GM10847 (cell line): Measurements from ENCODE around the gene CAV2.

Source experiments
- POLR2A ChIP-seq: IDR thresholded peaks from 2 replicates; pipeline ENCODE4 v1.6.1; 2011; ENCODE audit not compliant: insufficient read length; ENCODE audit errors: extremely low read depth

The CAV2 gene

DNA sequence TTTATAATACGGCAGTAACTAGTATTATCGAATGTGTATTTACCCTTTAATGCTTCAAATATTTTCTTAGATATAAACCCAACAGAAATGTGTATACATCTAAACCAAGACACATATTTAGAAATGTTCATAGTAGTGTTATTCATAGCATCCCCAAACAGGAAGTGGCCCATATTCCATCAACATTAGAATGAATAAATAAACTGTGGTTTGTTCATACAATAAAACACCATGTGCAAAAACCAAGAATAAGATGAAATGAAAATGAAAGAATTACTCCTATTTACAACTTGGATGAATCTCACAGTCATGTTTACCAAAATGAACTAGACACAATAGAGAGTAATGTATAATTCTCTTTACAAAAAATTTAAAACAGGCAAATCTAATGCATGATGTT lies 9.2 kb upstream of the CAV2 start:
- TF ChIP-seq POLR2A, result no peak

DNA sequence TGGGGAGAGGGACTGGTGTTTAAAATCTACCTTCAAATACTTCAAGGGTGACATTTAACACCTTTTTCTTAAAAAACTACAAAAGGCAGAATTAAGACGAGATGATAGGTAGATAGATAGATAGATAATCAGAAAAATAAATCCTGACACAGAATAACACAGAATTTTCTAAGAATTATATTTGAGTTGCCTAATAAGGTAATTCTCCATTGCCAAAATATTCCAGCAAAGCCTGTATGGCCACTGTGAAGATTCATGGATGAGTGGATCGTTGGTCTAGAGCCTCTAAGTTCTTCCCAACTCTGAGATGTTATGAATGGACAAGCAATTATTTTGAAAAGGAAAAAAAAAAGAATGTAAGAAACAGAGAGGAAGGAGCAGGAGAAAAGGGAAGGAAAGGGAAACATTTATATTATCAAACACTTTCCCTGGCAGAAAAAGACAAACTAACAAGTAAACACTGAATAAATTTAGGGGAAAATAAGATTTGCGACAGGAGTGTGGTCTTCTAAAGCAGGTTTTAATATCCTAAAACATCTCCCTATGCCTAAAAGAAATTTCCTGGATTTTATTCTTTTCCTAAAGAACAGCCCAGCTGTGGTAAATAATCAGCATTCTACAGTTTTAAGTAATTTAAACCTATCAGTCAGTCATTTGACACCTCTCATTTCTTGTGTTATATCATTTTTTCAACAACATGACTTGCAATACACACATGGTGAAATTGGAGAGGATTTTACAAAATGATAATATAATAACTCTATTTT lies 7.5 kb upstream of the CAV2 start:
- TF ChIP-seq POLR2A, result no peak

DNA sequence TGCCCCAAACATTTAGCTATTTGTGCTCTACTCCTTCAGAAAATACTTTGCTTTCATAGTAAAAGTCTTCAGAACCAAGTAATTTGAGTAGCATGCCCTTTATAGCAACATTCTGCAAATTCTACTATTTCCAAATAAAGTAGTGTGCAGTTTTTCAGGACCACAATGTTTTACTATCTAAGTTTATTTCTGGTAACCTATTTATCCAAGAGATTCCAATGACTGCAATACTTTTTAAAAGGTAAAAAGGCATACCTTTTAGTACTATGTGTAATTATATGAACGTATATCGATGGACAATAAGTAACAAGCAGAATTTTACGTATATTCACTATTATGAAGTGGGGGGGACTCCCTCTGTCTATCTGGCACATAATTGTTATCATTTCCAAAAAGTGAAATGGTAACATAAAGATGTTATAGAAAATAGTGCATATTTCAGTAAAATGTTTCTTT lies 6.9 kb upstream of the CAV2 start:
- no peak for TF ChIP-seq POLR2A

DNA sequence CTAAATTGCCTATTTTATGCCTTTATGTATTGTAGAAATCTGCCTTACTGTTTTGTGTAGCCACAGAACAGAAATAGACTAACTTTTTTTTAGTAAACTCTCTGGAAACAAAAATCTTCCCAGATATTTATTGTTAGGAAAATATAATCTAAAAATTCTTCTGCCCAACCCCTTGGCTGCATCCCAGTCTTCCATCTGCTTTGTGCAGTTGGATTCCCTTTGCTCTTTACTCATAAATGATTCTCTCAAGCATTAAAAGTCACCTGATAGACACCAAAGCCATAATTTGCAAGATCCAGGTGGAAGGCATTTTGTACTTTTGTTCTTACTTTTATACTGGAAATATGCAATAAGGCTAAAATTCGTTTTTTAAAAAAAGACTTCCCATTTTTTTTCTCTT lies 6.1 kb upstream of the CAV2 start:
- no peak for TF ChIP-seq POLR2A

DNA sequence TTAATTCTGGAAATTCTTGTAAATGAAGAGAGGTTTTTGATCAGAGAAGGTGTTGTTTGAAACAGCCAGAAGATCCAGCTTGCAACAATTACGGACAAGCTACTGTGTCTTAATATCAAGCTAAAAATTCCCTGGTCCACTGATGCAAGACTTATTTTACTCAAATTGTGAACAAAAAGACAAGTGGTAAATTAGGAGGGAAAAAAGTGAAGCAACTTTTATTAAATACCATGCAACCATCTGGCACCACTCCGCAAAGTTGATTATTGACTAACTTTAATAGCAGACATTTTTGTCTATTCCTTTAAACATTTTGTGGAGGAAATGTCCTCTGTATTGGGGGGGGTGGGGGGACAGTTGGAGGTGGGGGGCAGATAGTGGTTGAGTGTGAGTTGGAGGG lies 5.1 kb upstream of the CAV2 start:
- TF ChIP-seq POLR2A, result no peak

DNA sequence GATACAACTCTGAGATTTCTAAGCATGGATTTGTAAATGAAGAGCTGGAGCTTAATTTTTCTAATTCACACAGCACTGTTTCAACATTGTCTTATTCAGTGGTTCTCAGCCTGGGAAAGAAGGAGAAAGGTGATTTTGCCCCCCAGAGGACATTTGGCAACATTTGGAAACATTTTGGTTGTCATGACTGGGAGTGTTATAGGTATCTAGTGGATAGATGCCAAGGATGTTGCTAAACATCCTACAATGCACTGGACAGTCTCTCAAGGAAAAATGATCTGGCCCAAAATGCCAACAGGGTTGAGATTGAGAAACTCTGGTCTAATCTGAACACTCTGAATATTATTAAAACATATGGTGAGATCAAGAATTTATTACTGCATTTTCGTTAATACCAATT lies 3.8 kb upstream of the CAV2 start:
- no peak for TF ChIP-seq POLR2A

DNA sequence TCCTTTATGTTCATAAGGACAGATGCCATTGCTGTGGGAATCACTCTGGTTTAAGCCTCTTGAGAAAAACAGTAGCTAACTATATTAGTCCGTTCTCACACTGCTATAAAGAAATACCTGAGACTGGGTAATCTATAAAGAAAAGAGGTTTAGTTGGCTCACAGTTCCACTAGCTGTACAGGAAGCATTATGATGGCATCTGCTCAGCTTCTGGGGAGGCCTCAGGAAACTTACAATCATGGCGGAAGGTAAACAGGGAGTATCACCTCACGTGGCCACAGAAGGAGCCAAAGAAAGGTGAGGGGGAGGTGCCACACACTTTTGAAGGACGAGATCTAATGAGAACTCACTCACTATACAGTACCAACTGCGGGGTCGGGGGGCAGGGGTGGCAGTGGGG lies 2.9 kb upstream of the CAV2 start:
- TF ChIP-seq POLR2A, result no peak

DNA sequence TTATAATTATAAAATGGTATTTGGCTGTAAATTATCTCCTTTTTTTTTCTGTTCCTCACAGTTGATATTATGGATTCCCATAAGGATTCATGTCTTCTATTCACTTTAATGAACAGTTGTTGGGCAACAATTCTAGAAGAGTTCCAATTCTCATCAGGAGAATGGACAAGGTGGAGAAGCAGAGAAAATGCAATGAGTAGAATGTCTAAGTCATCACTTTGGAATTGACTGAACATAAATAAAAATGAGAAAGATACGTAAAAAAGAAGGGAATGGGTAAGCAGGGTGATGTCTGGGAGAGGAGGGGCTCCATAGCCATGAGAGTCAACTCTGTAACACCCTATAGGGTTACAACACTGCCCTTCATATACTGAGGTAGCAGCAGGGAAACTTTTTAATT lies 1.8 kb upstream of the CAV2 start:
- TF ChIP-seq POLR2A, result no peak

DNA sequence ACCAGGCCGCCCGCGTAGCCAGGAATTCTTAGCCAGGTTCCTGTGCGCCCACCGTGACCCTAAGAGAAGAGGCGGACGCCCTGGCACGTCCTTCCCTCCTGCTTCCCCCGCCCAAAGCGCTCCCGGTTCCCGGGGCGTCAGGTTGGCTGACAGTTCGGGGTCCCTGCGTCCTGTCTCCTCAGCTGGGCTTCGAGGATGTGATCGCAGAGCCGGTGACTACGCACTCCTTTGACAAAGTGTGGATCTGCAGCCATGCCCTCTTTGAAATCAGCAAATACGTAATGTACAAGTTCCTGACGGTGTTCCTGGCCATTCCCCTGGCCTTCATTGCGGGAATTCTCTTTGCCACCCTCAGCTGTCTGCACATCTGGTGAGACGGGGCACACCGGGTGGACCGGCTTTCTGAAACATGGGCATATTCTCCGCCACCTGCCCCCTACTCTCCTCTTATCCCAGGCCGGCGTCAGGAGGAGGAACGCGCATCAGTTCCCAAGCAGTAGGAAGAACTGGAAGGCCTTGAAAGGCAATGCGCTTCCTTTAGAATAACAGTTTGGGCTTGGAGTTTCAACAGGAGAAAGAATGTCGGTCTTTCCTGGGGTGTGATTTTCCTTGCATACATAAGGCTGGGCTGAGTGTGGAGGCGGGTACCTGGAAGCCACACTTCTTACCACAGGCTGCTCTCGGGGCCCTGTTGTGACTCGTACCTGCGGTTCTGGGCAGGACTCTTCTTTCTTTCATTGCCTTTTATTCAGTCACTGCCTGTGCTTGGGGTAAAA lies 728 bp downstream of the CAV2 start:
- TF ChIP-seq POLR2A, result no peak

DNA sequence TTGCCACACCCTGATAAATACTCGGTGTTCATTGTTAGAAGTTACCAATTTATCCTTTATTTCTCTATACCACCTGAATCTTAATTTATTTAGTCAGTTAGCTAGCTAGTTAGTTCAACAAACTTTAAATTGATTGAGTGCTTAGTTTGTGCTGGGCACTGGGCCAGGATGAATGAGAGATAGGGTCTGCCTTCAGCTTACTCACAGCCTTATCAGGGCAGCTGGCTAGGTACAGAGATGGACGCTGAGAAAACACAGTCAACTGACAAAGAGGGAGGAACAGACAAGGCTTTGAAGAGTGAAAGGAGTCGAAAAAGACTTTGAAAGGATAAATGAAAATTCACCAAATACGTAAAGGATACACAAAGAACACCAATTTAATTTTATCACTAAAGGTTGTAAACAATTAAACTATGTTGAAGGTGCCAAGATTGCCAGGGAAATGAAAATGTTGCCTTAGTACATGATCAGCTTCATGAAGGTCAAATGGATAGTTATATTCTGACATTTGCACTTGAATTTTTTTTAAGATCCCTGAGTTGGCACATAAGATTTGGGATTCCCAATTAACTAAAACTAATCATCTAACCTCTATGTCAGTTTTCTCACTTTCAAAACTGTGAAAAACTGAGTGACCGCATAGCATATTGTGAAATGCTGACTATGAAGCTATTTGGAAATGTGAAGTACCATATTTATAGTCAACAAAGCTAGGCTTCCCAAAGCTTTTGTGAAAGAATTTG lies 2.1 kb downstream of the CAV2 start:
- TF ChIP-seq POLR2A, result no peak

DNA sequence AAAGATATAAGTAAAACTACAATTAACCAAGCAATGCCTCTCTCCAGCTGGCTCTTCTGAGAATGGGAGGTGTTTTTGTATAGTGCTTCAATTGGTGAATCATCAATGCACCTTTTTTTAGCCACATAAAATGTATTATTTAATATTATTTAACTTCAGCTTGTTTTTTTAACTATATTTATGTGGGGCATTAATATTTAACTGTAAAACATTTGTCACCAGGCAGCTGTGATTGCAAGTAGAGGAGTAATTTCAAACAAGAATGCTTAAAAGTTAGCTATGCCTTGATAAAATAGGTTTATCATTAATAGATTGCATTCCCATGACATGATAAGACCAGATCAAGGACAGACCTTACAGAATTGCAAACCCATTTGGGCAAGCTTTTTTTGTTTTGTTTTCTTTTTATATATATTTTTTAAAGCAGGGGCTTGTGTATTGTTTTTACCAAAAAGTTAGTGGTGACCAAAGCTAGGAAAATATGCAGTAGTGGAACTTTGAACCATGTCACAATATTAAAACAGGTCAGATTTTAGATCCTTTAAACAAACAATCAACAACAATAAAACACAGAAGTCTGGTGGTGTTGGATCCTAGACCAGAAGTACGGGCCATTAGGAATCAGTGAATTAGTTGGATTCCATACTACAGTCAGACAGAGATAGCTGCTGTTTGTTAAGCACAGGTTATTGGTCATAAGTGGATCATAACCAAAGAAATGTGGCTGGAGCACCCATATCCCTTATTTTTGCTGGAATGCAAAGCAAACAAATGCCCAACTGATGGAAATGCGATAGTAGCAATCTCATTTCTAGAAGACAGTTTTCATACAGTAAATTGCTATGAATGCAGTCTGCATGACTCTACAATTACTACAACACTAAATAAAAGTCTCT lies 2.9 kb downstream of the CAV2 start:
- TF ChIP-seq POLR2A, result no peak

DNA sequence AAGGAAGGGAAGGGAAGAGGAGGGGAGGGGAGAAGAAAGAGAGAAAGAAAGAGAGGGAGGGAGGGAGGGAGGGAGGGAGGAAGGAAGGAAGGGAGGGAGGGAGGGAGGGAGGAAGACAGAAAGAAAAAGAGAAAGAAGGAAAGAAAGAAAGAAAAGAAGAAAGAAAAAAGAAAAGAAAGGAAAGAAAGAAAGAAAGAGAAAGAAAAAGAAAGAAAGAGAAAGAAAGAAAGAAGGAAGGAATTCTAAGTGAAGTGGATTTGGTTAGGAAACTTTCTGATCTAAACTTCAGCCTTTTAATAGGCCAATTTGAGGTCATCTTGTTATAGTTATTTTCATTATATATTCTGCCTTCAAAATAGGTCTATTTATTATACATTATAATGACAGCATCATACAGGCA lies 4.3 kb downstream of the CAV2 start:
- TF ChIP-seq POLR2A, result no peak

DNA sequence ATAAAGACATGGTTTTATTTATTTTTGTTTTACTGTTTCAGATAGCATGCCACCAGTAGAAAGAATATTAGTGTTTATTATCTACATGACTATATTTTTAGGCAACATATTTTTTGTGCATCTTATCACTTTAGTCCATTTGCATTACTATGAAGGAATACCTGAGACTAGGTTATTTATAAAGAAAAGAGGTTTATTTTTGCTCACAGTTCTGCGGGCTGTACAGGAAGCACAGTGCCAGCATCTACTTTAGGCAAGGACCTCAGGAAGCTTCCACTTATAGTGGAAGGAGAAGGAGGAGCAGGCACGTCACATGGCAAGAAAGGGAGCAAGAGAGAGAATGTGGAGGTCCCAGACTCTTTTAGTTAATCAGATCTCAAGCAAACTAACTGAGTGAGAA lies 5.7 kb downstream of the CAV2 start:
- no peak for TF ChIP-seq POLR2A

DNA sequence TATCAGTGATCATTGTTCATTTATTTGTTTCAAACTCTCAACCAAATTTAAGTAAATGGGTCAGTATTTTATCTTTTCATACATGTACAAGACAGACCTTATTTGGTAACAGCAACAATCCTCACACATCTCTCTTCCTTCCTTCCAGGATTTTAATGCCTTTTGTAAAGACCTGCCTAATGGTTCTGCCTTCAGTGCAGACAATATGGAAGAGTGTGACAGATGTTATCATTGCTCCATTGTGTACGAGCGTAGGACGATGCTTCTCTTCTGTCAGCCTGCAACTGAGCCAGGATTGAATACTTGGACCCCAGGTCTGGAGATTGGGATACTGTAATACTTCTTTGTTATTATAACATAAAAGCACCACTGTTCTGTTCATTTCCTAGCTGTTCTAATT lies 6.3 kb downstream of the CAV2 start:
- TF ChIP-seq POLR2A, result no peak
